Measurements from ENCODE around the gene PDZRN3. TPM values are rescaled to one million over a fixed set of nuclear protein-coding genes. Genes with fewer than 3 reads are reported as not detected.

PDZRN3 gene
- total and polyA plus RNA-seq, 2 of the 13 experiments (the other 11 are each of a cell fraction or from before 2014, with no cell fraction given): not detected

GRCh38 chr3:73389928-73390327, 234.8 kb downstream of the PDZRN3 start (continued):
- TF ChIP-seq NFYB (CRISPR knock-in tag; IDR thresholded peaks at IDR 0.05): no peak
- TF ChIP-seq BHLHE40 (IDR thresholded peaks at IDR 0.05; ENCODE audit: low read length): no peak
- no peak for TF ChIP-seq JUNB (CRISPR knock-in tag; IDR thresholded peaks at IDR 0.05; ENCODE audit: borderline replicate concordance)

- TF ChIP-seq CCAR2 (optimal IDR thresholded peaks at IDR 0.05; ENCODE audit: low read depth, low read length) (no peak), ARNTL (CRISPR knock-in tag; IDR thresholded peaks at IDR 0.05) (no peak), EHMT2 (IDR thresholded peaks at IDR 0.05; ENCODE audit: borderline replicate concordance, low read depth, low read length) (no peak), ZNF792 (CRISPR knock-in tag; IDR thresholded peaks at IDR 0.05) (no peak), BCL3 (CRISPR knock-in tag; IDR thresholded peaks at IDR 0.05) (no peak), KLF6 (CRISPR knock-in tag; IDR thresholded peaks at IDR 0.05) (no peak), ZKSCAN1 (IDR thresholded peaks at IDR 0.05; ENCODE audit: low read length) (no peak), ZBTB10 (CRISPR knock-in tag; IDR thresholded peaks at IDR 0.05; ENCODE audit: borderline replicate concordance) (no peak), FOXC1 (CRISPR knock-in tag; IDR thresholded peaks at IDR 0.05; ENCODE audit: borderline replicate concordance) (no peak), ARID4A (CRISPR knock-in tag; IDR thresholded peaks at IDR 0.05; ENCODE audit: borderline replicate concordance) (no peak)
- no peaks in the 10 kb centered on the region for H3K9me3 ChIP-seq (ENCODE audit: low read length)
- ChIA-PET POLR2A (no interaction called here), CTCF (ENCODE audit: low intra/inter-chr PET ratio, low total read pairs) (no interaction called here)
- H2AFZ ChIP-seq (ENCODE audit: low read length): no peak overlapping the region
- no peaks in the 10 kb centered on the region for H3K79me2 ChIP-seq (ENCODE audit: insufficient read depth, low read length)
- no peak overlapping the region for H3K9ac ChIP-seq (ENCODE audit: insufficient read depth, low read depth, low read length)
- no peaks in the 10 kb centered on the region for H4K20me1 ChIP-seq (ENCODE audit: insufficient read depth, low read length)
- no peak overlapping the region for H3K4me2 ChIP-seq (ENCODE audit: low read depth, low read length)
- in situ Hi-C loops (cut with HindIII; ENCODE audit: extremely low pct_ligation_motif_present, low pct_unique_long_range_greater_than_20kb) (no loop called here), intact Hi-C loops (cut with micrococcal nuclease; ENCODE audit: unreplicated experiment) (loop anchor here (5.0 kb wide), 1 partner anchor 197 kb away; no protein-coding TSS in a partner anchor)
- ATAC-seq (no peak), FAIRE-seq (no peak), DNase-seq (ENCODE audit: low spot score) (no peak)
- H3K4me3 ChIP-seq (replicated peaks in 1 of 3; ENCODE audit: insufficient read depth in 1 of 3, low read depth in 2 of 3, low read length in 3 of 3): no peak overlapping the region
- BruUV-seq (replicated peaks): no TSS peak
- 31% methylated on average over 10 of the region's 10 CpGs for WGBS (ENCODE audit: low lambda C conversion rate)
- no peaks in the 10 kb centered on the region for H3K27me3 ChIP-seq (ENCODE audit: control insufficient read depth in 1 of 2, insufficient read depth in 2 of 2, low read length in 2 of 2)
- no peaks in the 10 kb centered on the region for H3K4me1 ChIP-seq (ENCODE audit: insufficient read depth, low read length)
- no peak overlapping the region for H3K27ac ChIP-seq (ENCODE audit: extremely low read length, insufficient read depth, low read length)
- no peaks in the 10 kb centered on the region for H3K36me3 ChIP-seq (replicated peaks in 1 of 2; ENCODE audit: control insufficient read depth in 1 of 2, insufficient read depth in 2 of 2, low read length in 2 of 2)
These were observed 235.5 kb downstream of the PDZRN3 start for GRCh38 chr3:73389117-73389813.

Measured in HepG2 (cell line).